Brain microvascular endothelial cell (primary cell): ENCODE results near the gene ACTG2.

Experiments
- DNase-seq: peaks from one replicate; pipeline ENCODE4 v3.0.0-alpha.2; 2020
- H3K27ac ChIP-seq: fragments of 250-450 bp; sonication (Bioruptor Pico); 2 replicates; pipeline ENCODE4 v1.5.1; 2020; ENCODE audit warnings: mild to moderate bottlenecking, moderate library complexity
- H3K27me3 ChIP-seq: fragments of 250-450 bp; sonication (Bioruptor Pico); replicated peaks from 2 replicates; pipeline ENCODE4 v1.5.1; 2020; ENCODE audit warnings: mild to moderate bottlenecking
- H3K36me3 ChIP-seq: fragments of 250-450 bp; sonication (Bioruptor Pico); replicated peaks from 2 replicates; pipeline ENCODE4 v1.5.1; 2020; ENCODE audit warnings: mild to moderate bottlenecking
- H3K4me3 ChIP-seq: 2 replicates; pipeline ENCODE4 v1.5.1; 2011; ENCODE audit warnings: low read depth, mild to moderate bottlenecking, control low read depth, low read length, moderate library complexity
- CTCF ChIP-seq: IDR thresholded peaks from 2 replicates; pipeline ENCODE4 v1.5.1; 2011; ENCODE audit warnings: low read depth, mild to moderate bottlenecking, moderate library complexity, low read length, control low read depth, inconsistent platforms; ENCODE audit errors: missing control alignments
- in situ Hi-C: cut with HindIII; loops from 2 replicates; pipeline ENCODE4 v1.10.0; 2017; ENCODE audit warnings: low sequenced_read_pairs, low pct_ligation_motif_present

ACTG2 gene

GRCh38 chr2:73944714-73945113, 51.9 kb downstream of the ACTG2 start:
- no peak for TF ChIP-seq CTCF
- Histone ChIP-seq H3K27me3 (no peaks in the 10 kb centered on the region), H3K36me3 (peaks cover 13% of the 10 kb centered on the region), H3K4me3 (no peak overlapping the region), H3K27ac (no peak overlapping the region)
- DNase-seq: no peak
- in situ Hi-C loops: no loop called here

GRCh38 chr2:73946215-73946614, 53.4 kb downstream of the ACTG2 start:
- in situ Hi-C loops: no loop called here
- peaks cover 22% of the 10 kb centered on the region for H3K36me3 ChIP-seq
- H3K4me3 ChIP-seq: no peak overlapping the region
- DNase-seq: no peak
- H3K27me3 ChIP-seq: no peaks in the 10 kb centered on the region
- no peak for TF ChIP-seq CTCF
- no peak overlapping the region for H3K27ac ChIP-seq

GRCh38 chr2:73946666-73947065, 53.9 kb downstream of the ACTG2 start:
- H3K27me3 ChIP-seq: no peaks in the 10 kb centered on the region
- in situ Hi-C loops: no loop called here
- no peak for DNase-seq
- peaks cover 27% of the 10 kb centered on the region for H3K36me3 ChIP-seq
- H3K27ac ChIP-seq: no peak overlapping the region
- no peak overlapping the region for H3K4me3 ChIP-seq
- TF ChIP-seq CTCF: no peak

GRCh38 chr2:73947412-73948018, 54.7 kb downstream of the ACTG2 start:
- Histone ChIP-seq H3K4me3 (no peak overlapping the region), H3K27me3 (no peaks in the 10 kb centered on the region), H3K36me3 (peaks cover 32% of the 10 kb centered on the region), H3K27ac (no peak overlapping the region)
- DNase-seq: no peak
- TF ChIP-seq CTCF: no peak
- in situ Hi-C loops: no loop called here

- in situ Hi-C loops: no loop called here
- no peak for TF ChIP-seq CTCF
- Histone ChIP-seq H3K36me3 (peaks cover 47% of the 10 kb centered on the region), H3K4me3 (no peak overlapping the region), H3K27ac (no peak overlapping the region), H3K27me3 (no peaks in the 10 kb centered on the region)
- DNase-seq: no peak
Observed at GRCh38 chr2:73949802-73950201, 57.0 kb downstream of the ACTG2 start.
